NCI-H1694 (cell line): ENCODE results near the gene TBATA.
A peak's percentile ranks its signal among the peaks of the same experiment; 100 is the strongest.

Experiments
- DNase-seq: peaks from one replicate; lab custom pipeline; 2025; lab: John Stamatoyannopoulos, UW

TBATA gene

GRCh38 chr10:70761727-70762350 is 23.3 kb downstream of the TBATA start:
- no peak for DNase-seq

- no peak for DNase-seq
Measured at GRCh38 chr10:70761031-70761601, 24.1 kb downstream of the TBATA start.

- DNase-seq, result no peak
Measured at GRCh38 chr10:70760271-70760787, 24.8 kb downstream of the TBATA start.

- no peak for DNase-seq
Measured at GRCh38 chr10:70759781-70760180, 25.4 kb downstream of the TBATA start.

DNA sequence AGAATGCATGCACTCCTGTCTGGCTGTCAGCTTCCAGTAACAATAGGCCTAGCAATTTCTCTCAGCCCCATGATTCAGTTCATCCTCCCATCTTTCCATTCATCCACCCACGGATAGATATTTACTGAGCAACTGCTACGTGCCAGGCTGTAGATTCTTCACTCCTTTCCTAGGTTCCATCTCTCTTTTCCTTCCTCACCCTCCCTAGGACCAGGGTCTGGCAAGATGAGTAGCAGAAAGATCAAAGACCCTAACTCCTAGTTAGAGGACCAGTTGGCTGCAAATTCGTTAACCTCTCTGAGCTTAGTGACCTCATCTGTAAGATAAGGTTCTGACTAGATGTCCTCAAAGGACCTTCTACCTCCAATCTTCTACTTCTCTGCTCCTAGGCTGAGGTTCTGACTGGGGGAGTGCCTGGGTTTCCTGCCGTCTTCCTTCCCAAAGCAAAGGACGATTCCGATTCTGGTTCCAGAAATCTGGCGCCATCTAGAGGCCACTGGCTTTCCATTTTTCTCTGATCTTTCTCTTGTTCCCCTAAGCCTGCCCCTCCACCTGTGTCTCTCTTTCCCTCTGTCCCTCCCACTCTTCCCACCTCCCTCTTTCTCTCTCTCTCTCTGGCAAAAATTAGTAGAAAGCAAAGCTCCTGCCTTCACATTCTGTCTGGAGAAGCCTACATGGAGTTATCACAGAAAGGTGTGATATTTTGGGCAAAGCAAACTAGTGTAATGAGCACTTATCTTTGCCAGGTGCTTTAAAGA is 26.2 kb downstream of the TBATA start:
- peak; percentile 81 for DNase-seq

DNA sequence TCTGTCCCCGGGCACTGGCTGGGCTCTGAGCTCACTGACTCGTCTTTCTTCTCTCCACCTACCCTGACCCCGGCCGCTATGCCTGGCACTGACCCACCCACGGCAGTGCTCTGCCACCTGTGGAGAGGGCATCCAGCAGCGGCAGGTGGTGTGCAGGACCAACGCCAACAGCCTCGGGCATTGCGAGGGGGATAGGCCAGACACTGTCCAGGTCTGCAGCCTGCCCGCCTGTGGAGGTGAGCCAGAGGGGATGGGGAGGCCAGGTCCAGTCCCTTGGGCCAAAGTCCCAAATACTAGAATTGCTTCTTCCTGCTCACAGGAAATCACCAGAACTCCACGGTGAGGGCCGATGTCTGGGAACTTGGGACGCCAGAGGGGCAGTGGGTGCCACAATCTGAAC is 27.3 kb downstream of the TBATA start:
- DNase-seq, result no peak

GRCh38 chr10:70756700-70757360 is 28.3 kb downstream of the TBATA start:
- no peak for DNase-seq

GRCh38 chr10:70753841-70754621 is 31.1 kb downstream of the TBATA start:
- DNase-seq, result no peak

DNA sequence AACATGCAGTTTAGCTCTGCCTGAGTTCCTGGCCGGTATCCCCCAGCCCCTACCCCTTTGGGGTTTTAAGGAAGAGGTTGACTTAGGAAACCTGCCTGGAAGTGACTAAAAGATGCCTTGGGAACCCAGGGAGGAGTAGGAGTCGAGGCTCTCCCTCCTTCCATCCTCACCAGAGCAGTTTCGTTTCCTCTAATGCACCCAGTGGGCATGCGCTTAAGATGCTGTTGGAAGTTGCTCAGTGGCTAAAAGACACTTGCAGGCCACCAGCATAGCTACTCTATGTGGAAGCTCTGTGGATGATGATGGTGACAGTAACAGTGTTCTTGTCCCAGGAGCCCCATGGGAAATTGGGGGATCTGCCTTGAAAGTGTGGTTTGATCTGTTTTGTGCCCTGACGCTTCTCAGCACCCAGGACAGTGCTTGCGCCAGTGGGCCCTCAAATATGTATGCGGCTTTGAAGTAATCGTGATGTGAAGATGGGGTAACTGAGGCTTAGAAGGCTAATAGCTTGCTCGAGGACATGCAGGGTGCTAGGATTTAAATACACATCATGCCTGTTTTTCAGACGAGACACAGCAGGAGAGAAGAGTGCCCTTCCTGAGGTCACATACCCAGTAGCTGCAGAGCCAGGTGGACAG is 32.0 kb downstream of the TBATA start:
- no peak for DNase-seq

- DNase-seq, result no peak
Measured at GRCh38 chr10:70752571-70752970, 32.6 kb downstream of the TBATA start.

GRCh38 chr10:70751991-70752390 is 33.2 kb downstream of the TBATA start:
- no peak for DNase-seq

GRCh38 chr10:70751356-70751755 is 33.8 kb downstream of the TBATA start:
- no peak for DNase-seq

DNA sequence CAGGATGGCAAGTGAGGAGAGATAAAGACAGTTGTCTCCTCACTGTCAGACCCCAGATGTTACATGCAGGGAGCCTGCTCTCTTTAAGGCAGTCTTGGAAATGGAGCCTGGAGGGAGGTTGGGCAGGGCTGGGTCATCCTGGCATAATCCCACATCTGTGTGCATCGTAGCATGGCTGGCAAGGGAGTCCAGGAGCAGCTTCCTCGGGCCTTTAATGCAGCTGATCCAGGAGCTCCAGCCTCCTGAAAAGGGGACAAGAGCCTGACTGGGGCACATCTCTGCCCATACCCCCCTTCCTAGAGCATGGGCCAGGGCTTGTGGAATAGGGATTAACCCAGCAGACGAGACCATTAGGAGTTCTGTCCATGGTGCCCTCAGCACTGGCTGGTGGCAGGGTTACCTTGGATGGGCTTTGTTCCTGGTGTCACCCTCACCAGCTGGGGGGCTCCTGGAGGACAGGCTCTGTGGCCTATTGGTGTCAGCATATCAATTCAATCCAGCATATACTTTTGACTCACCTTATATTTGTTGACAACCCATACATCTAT is 34.9 kb downstream of the TBATA start:
- DNase-seq, result no peak

- DNase-seq, result no peak
Measured at GRCh38 chr10:70749756-70750155, 35.4 kb downstream of the TBATA start.

DNA sequence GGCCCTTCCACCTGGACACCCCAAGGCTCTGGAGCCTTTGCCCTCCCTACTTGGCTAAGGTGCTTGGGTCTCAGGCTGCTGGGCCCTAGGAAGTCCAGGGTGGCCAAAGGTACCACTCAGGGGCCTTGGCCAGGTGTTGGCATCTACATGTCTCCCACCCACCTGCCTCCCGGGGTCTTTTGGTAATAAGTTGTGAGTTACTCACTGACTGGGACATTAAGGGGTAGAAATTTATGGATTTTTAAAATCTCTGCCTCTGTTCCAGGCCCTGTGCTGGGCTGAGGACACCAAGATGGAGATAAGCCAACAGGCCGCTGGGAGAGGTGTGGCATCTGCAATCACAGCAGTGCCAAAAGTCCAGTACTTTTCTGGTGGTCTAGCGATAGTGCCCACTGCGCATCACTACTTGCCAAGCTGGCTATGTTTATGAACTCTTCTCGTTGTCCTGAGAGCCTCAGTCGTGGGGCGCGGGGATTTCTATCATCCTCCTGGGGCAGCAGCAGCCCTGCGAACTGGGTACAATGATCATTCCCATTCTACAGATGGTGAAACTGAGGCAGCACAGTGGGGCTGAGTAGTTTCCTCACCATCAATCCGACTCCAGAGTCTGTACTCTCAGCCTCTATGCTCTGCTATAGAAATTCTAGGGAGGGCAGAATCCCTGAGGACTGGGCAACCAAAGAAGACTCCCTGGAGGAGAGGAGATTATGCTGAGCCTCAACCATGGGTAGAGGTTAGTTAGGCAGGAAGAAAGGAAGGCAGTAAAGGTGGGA is 36.2 kb downstream of the TBATA start:
- DNase-seq, result no peak

- DNase-seq, result no peak
Measured at GRCh38 chr10:70748305-70748704, 36.9 kb downstream of the TBATA start.

GRCh38 chr10:70747192-70747965 is 37.8 kb downstream of the TBATA start:
- DNase-seq, result no peak

GRCh38 chr10:70745555-70745954 is 39.6 kb downstream of the TBATA start:
- DNase-seq, result no peak

DNA sequence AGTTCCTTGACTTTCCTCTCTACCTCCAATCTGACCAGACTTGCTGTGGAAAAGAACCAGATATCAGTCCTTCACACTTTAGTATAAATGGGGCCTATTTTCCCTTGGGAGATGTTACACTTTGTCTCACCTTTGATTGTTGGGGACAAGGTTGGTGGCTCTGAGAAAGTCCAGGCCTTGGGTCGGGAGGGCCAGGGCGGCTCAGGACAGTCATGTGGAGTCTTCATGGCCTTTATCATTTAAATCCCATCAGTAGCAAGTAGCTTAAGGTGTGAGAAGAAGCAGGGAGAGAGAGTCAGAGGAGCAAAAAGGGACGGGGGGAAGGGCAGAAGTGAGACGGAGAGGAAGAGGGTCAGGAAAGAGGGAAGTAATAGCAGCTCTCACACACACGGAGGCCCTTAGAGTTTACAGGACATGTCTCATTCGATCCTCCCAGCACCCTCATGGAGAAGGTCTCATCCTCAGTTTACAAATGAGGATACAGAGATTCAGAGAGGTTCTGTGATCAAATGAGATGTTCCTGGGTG is 40.5 kb downstream of the TBATA start:
- no peak for DNase-seq
